Measurements from ENCODE around the gene KIF26A. TPM values are rescaled to one million over a fixed set of nuclear protein-coding genes. Genes with fewer than 3 reads are reported as not detected.

The KIF26A gene
- total RNA-seq, 1 donor from 2014 or later, result 4.4 TPM

DNA sequence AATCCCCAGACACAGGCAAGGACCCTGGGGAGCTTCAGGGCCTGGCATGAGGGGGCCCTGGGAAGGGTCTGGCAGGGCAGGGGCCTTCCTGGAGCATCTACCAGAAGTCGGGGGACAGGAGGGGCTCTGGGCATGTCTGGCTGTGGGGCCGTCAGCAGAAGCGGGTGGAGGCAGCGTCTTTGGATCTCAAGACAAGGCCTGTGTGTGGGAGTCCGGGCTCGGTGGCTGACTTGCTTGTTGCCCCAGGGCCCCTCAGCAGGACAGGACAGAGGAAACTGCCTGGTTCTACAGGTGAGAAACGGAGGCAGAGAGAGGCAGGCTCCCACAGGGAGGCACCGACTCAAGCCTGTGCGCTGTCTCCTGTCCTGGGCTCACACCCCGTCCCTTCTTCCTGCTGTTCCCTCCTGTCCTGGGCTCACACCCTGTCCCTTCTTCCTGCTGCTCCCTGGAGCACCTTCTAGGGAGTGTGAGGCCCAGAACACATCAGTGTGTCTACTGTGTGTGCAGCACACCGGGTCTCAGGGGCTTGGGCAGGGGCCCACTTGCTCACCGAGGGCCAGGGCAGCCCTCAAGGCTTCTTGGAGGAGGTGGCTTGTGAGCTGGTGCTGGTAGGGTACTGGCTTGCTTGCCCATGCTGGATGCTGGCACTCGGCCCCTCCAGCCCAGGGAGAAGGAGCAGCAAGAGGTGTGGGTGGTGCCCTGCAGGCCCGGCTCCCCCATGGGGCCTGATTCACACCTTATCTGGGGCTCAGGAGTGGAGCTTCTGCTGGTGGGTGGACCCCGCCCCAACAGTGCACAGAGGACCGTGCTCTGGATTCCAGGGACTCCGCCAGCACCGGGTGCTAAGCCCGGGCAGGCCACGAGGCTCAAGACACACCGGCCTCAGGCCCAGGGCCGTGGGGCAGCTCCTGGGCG lies 38.0 kb upstream of the KIF26A start:
- peak; percentile 46 for DNase-seq
- Histone ChIP-seq H3K4me1 (peaks cover 12% of the 10 kb centered on the region), H3K36me3 (no peaks in the 10 kb centered on the region), H3K27ac (no peak overlapping the region), H3K27me3 (ENCODE audit: low read depth) (peaks cover 3% of the 10 kb centered on the region), H3K4me3 (no peak overlapping the region), H3K9me3 (no peaks in the 10 kb centered on the region)
- ATAC-seq, result peak in 1 of 2 donors; percentile 20
- intact Hi-C loops (cut with DNase I), result no loop called here
- TF ChIP-seq, protein P1, sequence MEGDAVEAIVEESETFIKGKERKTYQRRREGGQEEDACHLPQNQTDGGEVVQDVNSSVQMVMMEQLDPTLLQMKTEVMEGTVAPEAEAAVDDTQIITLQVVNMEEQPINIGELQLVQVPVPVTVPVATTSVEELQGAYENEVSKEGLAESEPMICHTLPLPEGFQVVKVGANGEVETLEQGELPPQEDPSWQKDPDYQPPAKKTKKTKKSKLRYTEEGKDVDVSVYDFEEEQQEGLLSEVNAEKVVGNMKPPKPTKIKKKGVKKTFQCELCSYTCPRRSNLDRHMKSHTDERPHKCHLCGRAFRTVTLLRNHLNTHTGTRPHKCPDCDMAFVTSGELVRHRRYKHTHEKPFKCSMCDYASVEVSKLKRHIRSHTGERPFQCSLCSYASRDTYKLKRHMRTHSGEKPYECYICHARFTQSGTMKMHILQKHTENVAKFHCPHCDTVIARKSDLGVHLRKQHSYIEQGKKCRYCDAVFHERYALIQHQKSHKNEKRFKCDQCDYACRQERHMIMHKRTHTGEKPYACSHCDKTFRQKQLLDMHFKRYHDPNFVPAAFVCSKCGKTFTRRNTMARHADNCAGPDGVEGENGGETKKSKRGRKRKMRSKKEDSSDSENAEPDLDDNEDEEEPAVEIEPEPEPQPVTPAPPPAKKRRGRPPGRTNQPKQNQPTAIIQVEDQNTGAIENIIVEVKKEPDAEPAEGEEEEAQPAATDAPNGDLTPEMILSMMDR (IDR thresholded peaks at IDR 0.05), result no peak

DNA sequence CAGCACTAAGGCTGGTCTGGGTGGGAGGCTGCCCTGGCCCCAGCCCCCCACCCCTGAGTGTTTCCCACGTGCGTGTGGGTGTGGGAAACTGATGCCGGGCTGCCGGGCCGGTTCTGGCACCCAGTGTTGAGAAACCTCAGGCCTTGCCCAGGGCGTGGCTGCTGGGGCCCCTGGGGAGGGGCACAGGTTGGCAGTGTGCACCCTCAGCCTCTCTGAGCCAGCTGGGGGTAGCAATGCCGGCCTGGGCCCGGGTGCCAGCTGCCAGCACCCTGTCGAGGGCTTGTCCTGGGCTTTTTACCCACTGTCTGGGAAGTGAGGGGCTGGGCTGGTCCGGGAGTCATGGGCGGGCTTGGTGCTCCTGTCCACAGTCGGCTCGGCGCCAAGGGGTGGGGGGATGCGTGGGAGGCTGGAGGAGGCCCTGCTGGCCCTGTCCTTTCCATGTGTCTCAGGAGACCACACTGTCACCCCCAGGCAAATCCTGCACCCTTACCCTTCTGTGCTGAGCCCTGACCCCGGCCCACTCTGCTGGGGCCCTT lies 37.2 kb upstream of the KIF26A start:
- Histone ChIP-seq H3K4me3 (no peak overlapping the region), H3K36me3 (no peaks in the 10 kb centered on the region), H3K27ac (no peak overlapping the region), H3K9me3 (no peaks in the 10 kb centered on the region), H3K27me3 (ENCODE audit: low read depth) (no peaks in the 10 kb centered on the region), H3K4me1 (peaks cover 12% of the 10 kb centered on the region)
- TF ChIP-seq, protein P1 (IDR thresholded peaks at IDR 0.05), result no peak
- intact Hi-C loops (cut with DNase I), result no loop called here
- DNase-seq, result peak; percentile 67
- ATAC-seq, result peak; percentile 39 to 60

DNA sequence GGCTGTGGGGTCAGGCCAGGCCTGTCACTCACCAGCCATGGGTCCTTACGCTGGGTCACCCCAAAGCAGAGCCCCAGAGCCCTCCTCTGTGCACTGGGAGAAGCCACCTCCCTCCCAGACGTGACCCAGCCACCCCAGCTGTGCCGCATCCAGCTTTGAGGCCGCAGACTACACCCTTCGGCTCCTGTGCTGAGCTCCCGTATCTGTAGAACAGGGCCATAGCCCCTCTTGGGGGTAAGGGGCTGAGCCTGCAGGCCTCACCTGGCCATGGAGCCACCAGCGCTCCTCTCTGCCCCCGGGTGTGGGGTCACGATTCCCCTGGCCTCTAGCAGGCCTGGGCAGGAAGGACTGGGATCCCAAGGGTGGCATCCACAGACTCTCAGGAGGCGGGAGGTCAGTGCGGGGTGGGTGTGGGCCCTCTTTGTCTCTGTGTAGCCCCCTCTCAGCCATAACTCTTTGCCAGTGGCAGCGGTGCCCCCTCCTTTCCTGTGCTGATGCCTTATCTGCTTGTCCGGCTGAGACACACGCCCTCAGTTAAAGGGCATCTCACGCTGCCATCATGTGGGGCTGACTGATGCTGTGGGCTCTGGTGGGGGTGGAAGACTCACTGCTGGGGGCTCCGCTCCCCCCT lies 36.6 kb upstream of the KIF26A start:
- no peaks in the 10 kb centered on the region for H3K36me3 ChIP-seq
- intact Hi-C loops (cut with DNase I), result no loop called here
- H3K4me3 ChIP-seq, result no peak overlapping the region
- TF ChIP-seq, protein P1 (IDR thresholded peaks at IDR 0.05), result no peak
- no peaks in the 10 kb centered on the region for H3K9me3 ChIP-seq
- H3K4me1 ChIP-seq, result peaks cover 12% of the 10 kb centered on the region
- DNase-seq (peak; percentile 37), ATAC-seq (no peak)
- no peaks in the 10 kb centered on the region for H3K27me3 ChIP-seq (ENCODE audit: low read depth)
- H3K27ac ChIP-seq, result no peak overlapping the region

DNA sequence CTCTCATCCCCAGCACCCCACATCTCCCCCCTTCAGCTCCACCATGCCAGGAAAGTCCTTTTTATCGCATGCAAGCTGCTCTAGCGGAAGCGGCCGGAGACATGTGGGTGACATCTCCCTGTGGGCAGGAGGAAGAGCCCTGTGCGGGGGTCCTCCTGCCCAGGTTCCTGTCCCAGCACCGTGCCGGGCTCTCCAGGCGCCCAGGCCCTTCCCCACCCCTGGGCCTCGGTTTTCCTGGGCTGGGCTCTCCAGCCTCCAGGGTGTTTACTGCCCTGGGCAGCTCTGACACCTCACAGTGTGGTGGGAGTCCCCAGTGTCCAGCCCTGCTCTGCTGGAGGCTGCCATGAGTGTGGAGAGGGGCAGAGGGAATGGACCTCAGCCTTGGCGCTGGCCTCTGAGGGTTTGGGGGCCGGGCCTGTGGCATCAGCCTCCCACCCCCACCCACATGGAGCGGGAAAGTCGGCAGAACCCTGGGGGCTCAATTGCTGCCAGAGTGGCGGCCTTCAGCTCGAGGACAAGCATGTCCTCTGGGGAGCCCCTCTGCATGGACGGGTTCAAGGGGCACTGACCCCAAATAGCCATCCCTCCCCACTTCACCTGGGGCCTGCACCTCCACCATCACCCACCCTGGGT lies 36.0 kb upstream of the KIF26A start:
- no peak for DNase-seq
- H3K4me1 ChIP-seq, result peaks cover 12% of the 10 kb centered on the region
- no peak overlapping the region for H3K4me3 ChIP-seq

DNA sequence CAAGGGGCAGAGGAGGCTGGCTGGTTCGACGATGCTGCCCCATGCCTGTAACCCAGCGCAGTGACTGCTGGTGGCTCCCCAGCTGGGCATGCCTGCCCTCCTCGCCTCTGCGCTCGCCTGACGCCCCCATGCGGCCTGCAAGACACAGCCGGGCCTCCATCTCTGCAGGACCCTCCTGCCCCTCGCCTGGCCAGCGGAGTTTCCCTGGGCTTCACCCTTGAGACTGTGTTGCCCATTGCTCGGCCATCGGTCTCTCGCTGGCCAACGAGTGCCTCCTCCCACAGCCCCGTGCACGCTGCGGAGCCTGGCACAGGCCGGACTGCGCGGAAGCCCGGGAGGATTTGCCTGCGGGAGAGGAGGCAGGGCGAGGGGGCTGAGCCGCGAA lies 35.3 kb upstream of the KIF26A start:
- TF ChIP-seq, protein P1 (IDR thresholded peaks at IDR 0.05), result no peak
- H3K4me3 ChIP-seq, result no peak overlapping the region
- intact Hi-C loops (cut with DNase I), result no loop called here
- no peaks in the 10 kb centered on the region for H3K9me3 ChIP-seq
- no peaks in the 10 kb centered on the region for H3K36me3 ChIP-seq
- H3K27me3 ChIP-seq (ENCODE audit: low read depth), result peaks cover 4% of the 10 kb centered on the region
- DNase-seq (peak; percentile 42), ATAC-seq (no peak)
- H3K27ac ChIP-seq, result no peak overlapping the region
- peaks cover 12% of the 10 kb centered on the region for H3K4me1 ChIP-seq

More for the DNA sequence above, 36.0 kb upstream of the KIF26A start:
- intact Hi-C loops (cut with DNase I), result no loop called here
- ATAC-seq, result no peak
- Histone ChIP-seq H3K9me3 (no peaks in the 10 kb centered on the region), H3K36me3 (no peaks in the 10 kb centered on the region), H3K27ac (no peak overlapping the region), H3K27me3 (ENCODE audit: low read depth) (peaks cover under 1% of the 10 kb centered on the region)
- TF ChIP-seq, protein P1 (IDR thresholded peaks at IDR 0.05), result no peak

All from lower lobe of right lung (tissue), 2 donors.